AG08396 (cell line): ENCODE results near the gene PIMREG.
A peak's percentile ranks its signal among the peaks of the same experiment; 100 is the strongest.

Source experiments
- DNase-seq: peaks from one replicate; pipeline ENCODE4 v3.0.0; 2012; ENCODE audit warnings: low spot score, mixed read lengths

Gene PIMREG, protein sequence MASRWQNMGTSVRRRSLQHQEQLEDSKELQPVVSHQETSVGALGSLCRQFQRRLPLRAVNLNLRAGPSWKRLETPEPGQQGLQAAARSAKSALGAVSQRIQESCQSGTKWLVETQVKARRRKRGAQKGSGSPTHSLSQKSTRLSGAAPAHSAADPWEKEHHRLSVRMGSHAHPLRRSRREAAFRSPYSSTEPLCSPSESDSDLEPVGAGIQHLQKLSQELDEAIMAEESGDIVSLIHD

DNA sequence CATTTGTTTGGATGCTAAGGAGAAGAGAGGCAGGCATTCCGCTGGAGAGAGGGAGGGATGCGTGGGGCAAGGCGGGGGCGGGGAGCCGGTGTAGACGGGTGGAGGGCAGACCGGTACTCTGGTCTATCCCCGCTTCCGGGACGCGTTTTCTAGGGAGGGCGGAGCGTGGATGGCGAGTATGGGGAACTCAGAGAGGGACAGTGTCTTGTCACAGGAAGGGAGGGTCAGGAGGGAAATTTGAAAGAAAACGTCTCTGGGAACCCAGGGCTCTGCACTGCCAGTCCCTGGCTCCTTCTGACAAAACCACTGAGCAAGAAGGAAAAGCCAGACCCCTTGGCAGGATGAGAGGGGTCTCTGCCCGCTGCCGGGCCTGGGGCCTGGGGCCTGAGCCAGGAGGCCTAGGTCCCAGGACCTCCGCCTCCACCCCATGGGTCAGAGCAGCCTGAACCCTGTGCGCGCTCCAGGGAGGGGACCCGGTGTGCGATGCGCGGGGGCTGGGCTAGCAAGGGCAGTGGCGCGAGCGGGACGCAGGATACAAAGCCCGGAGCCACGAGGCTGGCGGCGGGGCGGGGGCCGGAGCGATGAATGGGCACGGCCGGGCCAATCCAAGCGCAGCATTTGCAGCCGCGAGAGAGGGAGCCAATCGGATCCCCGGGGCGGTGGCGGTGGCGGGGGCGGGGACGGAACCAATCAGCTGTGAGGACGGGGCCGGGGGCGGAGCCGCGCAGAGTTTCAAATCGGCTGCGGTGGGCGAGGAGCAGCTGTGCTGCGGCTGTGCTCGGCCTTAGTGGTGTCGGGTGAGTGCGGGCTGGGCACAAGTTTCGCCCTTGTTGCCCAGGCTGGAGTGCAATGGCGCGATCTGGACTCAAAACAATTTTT, at the start of gene PIMREG:
Gene PIMREG, plus strand, starts transcription at position 764 of the 879 bp plus-strand sequence. CDS start 656 bp downstream, outside the sequence.
- DNase-seq = peak; percentile 99

DNA sequence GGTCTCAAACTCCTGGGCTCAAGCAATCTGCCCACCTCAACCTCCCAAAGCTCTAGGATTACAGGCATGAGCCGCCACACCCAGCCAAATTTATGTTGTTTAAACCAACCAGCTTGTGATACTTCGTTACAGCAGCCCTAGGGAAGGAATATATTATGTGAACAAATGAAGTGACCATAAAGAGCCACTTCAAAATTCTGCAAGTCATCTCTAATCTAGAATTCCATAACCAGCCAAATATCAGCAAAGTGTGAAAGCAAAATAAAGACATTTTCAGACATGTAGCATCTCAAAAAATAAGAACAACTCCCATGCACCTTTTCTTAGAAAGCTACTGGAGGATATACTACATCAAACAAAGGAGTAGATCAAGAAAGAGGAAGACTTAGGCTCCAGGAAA, 45.3 kb upstream of the PIMREG start:
- no peak for DNase-seq

DNA sequence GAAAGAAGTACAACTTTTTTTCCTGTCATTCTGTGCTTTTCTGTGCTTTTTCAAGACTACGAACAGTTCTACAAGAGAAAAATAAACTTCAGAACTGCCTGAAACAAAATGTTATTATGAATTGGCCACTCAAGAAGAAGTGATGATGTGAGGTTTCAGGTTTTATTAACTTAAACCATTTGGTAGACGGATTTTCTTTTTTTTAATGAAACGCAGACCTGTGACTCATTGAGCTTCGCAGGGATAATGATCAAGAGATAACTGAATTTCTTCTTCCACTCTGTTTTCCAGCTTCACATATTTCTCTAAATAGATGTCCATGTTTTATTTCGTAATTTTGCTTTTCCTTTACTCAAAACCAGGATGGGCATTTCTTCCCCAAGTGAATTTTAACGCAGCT, 42.0 kb upstream of the PIMREG start:
- DNase-seq = no peak

DNA sequence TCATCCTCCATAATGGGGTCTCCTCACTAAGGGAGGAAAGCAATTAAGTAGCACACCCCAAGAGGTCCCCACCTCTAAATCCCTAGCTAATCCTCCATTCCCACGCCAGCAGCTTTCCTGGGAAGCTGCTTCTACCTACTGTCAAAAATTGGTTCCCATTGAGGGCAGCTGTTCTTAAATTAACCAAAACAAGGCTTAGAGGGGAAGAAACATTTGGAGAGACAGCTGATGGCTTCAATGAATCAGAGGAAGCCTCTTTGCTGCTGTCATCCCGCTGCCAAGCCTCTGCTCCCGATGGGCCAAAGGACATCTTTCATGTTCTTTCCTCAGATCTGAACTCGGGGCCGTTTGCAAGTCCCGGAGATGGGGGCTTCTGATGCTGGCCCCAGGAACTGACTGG, 36.0 kb upstream of the PIMREG start:
- DNase-seq = no peak

DNA sequence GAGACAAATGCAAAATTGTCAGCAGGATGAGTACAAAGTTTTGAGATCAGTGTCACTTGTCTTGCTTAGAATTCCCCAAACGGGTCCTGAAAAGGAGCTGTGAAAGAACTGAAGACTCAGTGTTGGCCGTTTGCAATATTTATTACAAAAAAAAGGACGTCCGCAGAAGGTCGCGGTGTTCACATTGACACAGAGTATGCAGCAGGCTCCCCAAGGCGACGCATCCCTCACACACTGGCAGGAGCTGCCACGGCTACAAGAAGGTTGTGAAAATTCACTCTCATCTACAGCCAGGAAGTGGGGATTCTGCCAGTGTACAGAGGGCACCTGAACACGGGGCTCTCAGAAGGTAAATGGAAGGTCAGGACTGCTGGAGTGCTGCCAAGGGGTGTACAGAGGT, 35.5 kb upstream of the PIMREG start:
- DNase-seq = no peak

DNA sequence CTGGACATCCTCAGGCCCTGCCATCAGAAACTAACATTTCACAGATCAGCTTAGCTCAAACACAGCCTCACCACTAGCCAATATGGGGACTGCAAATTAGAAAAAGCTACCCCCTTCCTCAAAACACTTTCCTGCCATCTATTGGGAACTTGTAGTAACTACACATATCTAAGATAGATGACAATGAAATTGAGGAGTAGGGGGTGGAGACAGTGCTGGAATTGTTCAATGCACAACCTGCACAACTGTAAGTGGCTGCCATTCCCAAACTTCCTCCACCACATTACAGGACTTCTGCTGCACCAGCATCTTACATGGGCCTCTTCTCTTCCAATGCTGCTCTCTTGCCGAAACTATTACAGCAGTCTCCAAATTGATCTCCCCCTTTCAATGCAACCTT, 31.2 kb upstream of the PIMREG start:
- DNase-seq = peak; percentile 54

DNA sequence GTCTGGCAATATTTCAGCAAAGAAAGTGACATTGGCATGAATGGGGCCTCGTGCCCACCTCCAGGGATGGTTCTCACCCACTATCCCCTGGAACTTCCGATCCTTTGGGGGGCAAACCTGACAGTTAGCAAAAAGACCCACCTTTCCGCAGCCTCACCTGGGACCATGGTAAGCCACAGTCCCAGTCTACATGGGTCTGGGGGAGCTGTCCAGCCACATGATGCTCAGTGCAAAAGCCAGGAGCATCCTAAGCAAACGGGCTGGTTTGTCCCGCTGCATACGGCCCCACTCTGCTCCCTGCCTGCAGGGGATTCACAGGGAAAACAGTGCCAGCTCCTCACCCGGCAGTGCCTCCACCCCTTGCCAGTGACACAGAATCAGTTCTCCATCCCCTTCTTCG, 28.6 kb upstream of the PIMREG start:
- DNase-seq = no peak

DNA sequence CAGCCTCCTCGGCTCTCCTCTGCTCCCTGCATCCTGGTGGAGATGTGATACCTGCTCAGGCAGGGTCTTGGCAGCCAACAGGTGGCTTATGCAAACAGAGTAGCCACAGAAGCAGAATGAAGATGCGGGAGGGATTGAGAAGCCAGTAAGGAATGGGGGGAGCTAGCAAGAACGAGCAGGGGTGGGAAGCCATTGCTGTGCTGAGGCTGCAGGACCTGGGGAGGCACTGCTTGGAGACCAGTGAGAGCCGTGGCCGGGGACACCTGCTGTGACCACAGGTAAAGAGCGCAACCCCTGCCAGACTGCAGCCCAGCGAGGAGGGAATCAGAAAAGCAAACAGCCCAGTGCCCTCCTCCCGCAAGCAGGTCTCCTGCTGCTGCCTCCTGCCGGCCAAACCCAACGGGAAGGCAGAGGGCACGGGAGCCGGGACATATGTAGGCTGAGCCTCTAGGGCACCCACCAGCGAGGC, 24.0 kb upstream of the PIMREG start:
- peak; percentile 51 for DNase-seq

DNA sequence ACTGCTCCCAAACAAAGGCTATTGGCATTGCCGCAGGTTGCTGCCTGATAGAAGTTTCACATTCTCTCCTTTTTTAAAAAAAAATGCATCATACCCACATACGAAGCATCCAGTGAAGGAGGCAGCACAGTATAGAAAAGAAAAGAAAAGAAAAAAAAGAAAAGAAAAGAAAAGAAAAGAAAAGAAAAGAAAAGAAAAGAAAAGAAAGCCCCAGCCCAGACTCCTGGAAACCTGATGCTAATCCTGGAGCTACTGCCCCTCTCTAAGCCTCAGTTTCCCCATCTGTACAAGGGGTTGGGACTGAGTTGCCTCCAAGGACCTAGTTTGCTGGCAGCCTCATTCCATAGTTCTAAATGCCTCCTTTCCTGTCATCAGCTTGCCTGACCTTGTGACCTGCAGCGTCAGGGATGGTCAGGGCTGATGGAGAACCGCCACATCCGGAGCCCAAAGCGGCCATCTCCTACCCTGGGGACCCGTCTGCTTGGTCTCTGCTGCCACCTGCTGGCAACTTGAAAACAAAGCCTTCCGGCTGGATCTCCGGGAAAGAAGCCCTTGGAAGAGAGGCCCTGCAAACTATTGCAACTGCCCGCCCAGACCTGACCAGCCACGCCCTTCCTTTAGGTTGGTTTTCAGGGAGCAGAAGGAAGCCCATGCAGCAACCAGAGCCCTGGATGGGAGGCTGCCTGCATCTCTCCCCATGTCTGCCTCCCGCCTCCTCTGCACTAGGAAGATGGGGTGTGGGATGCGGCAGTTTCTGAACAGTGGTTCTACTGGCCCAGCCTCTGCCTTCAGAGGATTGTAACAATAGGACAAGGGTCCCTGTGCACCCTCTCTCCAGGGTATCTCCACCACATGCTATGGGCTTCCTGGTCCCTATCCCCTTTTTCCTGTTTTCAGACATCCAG, 22.3 kb upstream of the PIMREG start:
- DNase-seq = peak; percentile 90

DNA sequence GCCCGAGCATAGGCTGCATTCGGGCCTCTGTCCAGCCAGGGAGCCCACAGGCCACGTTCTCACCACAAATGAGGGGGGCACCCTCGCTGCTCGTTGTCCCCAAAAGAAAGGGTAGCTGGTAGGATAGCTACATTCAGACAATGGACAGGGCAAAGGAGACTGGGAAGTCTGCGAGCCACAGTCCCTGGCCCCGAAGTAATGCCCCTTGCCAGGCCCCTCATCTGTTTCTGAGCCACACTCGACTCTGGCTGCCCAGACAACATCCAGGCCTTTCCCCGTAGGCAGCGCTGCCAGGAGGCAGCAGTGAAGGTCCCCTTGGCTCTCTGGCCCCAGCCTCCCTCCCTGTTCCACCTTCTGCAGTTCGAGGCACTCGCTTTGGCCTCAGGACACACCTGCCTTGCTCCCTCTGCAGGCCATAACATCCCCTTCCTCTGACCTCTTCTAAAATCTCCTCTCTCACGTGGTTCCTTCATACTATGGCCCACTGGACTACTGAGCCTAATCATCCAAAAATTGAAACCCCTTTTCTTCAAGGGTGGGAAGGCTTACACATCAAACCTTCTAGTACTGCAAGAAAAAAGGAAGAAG, 21.5 kb upstream of the PIMREG start:
- no peak for DNase-seq

DNA sequence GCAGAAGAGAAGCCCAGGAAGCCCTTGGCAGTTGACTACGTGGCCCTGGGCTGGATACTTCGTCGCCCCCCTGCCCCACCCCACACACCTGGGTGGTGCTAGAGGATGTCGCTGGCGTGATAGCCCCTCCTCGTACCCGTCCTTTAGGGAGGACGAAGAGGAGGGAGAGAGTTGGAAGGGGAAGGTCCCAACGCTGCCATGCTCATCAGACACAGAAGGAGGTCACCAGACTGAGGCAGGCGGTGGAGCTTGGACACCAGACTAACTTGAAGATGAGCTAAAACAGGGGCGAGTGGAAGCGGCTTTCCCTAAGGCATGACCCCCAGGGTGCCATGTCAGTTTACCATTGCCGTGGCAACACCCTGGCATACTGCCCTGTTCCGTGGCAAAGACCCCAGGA, 20.3 kb upstream of the PIMREG start:
- no peak for DNase-seq

DNA sequence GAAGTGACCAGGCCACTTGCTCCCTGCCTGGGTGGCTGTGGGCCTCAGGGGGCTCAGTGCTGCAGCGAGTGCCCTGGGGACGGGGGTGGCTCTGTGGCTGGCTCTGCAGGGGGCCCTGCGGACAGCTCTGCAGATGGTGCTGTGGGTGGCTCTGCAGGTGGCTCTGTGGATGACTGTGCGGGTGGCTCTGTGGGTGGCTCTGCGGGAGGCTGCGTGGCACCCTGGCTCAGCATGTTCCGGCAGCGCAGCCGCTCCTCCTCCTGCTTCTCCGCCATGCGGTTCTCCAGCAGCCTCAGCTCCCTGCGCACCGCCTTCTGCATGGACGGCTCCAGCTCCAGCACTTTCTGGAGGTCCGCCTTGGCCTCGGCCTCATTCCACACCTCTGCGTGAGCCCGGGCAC, 18.8 kb upstream of the PIMREG start:
- DNase-seq = no peak

DNA sequence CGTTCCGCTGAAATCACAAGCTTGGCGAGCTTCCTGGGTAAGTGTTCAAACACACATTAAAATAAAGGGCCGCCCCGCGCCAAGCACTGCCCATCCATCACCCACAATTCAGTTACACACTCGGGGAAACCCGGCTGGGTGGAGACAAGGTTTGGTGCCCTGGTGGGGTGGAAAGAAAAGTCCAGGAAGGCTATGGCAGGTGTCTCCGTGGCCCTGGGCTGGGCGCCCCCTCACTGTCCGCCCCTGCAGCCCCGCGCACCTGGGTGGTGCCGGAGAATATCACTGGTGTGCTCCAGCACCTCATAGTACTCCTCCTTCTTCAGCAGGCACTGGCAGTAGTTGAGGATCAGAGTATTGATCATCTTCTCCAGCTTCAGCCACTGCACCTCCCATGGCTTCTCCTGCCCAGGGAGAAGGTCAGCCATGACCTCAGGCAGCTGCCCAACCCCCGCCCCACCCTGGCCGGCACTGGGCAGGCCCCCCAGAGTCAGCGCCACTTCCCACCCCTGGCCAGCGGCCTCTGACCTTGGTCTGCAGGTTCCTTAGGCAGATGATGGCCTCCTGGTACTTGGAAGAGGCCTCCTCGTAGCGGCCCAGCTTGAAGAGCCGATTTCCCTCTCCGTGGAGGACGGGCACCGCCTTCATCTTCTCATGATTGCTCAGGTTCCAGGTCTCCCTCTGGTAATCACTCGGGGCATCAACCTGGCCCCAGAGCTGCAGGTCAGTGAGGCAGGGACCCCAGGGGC, 17.7 kb upstream of the PIMREG start:
- DNase-seq = no peak

DNA sequence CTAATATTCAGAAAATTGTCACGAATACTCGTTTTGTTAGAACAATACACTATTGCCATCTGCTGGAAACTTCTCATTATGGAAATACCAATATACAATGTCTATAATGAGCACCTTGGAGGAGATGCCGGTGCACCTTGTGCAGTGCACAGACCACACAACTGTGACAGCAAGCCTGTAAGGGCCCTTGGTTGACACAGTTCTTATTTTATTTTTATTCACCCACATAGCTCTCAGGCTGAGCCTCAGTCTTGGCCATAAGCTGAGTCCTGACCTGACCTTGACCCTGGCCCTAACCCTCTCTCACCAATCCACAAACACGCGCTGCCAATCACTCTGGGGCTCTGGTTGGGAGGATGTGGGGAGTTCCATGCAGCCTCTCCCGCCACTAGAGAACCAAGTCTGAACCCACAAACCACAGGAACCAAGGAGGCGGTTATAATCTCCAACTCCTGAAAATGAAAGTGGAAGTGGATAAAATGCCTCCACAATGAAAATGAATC, 16.9 kb upstream of the PIMREG start:
- DNase-seq = peak; percentile 59

DNA sequence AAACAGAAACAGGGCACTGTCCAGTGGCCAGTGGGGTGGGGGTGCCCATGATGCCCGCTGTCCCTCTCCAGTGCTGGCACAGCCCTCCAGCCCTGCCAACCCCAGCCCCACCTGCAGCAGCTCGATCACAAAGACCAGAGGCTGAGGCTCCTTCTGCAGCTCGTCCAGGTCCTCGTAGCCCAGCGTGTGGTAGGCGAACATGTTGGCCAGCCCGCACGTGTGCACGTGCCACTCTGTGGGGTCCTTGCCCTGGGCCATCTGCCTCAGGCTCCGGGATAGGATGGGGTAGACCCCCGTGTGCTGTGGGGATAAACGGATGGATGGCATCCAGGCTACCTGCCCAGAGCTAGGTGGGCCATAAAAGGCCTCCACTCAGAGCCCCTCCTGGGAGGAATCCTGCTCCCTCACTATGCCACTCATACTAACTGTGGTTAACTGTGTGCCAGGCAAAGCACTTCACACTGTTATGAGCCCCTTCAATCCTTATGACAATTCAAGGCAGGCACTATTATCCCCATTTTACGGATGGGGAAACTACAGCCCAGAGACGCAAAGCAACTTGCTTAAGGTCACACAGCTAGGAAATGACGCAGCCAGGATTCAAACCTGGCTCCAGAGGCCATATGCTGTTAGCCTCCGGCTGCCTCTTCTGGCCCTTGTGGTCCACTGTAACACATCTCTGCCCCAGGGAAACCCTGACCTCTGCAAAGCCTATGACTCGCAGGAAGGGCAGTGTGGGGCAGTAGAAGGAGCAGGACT, 15.9 kb upstream of the PIMREG start:
- no peak for DNase-seq

DNA sequence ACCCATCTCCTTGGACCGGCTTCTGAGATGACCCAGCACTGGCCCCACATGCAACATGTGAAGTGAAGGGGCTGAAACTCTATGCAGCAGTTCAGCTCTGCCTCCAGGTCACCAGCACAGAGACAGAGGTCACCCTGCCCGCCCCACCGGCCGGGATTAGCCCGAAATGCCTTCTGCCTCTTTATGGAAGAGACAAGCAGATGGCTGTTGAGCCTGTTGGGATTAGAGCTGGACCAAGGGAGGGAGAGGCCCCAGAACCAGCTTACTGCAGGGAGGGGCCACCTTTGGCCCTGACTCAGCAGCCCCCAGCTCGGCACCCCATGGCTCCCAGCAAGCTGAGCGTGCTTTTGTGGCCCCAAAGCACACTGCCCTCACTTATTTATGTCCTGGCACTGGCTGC, 15.0 kb upstream of the PIMREG start:
- DNase-seq = no peak

DNA sequence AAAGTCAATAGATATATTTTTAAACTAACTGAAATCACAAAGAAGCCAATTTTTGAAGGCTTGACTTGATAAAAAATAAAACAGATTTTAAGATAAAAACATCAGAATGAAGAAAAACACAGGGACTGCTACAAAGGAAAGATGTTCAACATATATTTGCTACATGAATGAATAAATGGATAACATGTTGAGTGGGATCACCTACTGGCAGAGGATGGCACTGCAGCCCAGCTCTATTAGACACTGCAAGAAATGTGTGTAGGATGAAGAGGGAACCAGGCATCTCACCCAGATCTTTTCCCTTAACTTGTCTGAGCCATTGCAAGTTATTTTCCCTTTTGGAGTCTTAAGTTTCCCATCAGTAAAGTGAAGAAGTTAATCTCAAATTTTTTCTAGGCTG, 13.5 kb upstream of the PIMREG start:
- DNase-seq = no peak

DNA sequence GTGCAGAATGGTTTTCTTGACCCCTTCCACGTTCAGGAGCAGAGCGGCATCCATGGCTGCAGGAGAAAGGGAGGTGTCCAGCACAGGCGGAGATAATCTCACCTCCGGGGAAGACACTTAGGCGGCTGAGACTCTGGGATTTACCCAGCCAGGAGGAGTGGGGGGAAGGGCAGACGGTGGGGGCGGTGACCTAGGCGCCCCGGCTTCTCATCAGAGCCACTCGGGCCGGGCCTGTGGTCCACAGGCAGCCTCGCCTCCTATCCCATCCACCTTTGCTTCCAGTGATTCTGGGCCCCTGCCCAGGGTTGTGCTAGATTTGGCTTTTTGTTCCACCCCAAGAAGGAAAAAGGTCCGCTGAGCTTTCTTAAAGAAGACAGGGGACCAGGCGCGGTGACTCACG, 9.2 kb upstream of the PIMREG start, which contains the start of gene AIPL1:
Gene AIPL1, minus strand, starts transcription at position 71 of the 400 bp plus-strand sequence. Its CDS starts 17 bp downstream, at position 54.
- no peak for DNase-seq

DNA sequence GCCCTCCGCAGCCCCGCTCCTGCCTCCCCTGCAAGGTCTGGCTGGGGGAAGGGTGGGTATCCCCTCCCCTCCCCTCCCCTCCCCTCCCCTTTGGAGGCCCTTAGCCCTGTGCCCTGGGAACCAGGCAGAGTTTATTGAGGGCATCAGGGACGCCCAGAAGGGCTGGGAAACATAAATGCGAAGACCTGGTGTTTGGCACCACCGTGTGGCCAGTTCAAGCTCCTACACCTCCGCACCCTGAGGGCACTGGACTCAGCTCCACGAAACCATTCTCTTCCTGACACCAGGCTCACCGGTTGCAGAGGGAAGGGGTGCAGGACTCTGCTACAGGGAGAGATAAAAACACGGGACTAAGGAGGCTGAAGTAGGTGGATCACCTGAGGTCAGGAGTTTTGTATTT, 8.3 kb upstream of the PIMREG start:
- peak; percentile 86 for DNase-seq

DNA sequence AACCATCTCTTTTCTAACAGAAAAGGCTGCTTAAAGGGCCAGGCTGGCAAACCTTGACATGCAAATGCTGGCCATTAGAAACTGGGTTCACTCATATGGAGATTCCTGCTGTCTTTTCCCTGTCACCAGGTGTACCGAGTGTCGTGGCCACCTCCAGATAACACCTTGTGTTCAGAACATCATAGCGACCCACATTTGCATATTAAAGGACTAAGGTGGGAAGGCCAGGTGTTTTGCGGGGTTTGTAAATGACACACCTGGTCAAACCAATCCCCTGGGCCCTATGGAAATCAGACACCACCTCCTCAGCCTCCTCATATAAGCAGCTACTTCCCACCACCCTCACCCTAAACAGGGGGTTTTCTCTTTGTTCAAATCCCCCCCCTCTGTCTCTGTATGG, 6.8 kb upstream of the PIMREG start:
- no peak for DNase-seq
